ENCODE measurements around the gene FRMD4B. TPM values are rescaled to one million over a fixed set of nuclear protein-coding genes. Genes with fewer than 3 reads are reported as not detected.
A peak's percentile ranks its signal among the peaks of the same experiment; 100 is the strongest.

Gene FRMD4B
- polyA plus RNA-seq (ENCODE audit: insufficient read length), result 16.1 TPM

DNA sequence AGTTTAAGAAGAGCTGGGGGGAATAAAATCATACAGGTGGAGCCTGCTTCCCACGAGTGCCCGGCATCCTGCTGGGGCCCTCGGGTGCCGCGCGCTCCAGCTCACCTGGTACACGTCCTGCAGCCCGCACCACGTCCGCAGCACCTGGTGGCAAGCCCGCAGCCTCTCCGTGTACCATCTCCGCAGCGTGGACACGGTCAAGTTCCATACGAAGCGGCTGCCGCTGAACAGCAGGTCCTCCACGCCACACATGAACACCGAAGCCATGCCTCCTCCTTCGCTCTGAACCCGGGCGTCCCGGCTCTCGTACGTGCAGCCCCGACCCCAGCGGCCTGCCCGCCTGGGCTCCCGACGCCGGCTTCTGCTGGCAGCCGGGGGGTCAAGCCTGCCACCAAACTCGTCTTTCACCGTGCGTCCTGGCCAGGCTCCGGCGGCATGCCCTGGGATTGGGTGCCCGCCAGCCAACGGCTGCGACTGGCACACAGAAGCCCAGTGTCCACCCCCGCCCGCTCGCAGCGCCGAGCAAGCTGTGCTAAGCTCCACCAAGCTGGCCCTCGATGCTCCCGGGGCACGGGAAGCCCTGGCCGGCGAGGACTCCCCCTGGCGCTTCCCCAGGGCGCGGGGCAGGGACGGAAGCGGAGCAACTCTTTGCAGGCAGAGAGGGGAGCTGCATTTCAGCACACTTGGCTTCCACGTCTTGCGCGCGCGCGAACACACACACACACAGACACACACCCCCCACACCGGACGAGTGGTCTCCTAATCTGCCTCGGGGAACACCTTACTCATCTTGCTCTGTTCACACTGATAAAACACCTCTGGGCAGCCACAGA is at the start of gene FRMD4B:
Gene FRMD4B (minus strand): TSS at position 366 of the 833 bp plus-strand sequence. CDS start 99 bp downstream, at position 267.
- DNase-seq, result peak; percentile 62

DNA sequence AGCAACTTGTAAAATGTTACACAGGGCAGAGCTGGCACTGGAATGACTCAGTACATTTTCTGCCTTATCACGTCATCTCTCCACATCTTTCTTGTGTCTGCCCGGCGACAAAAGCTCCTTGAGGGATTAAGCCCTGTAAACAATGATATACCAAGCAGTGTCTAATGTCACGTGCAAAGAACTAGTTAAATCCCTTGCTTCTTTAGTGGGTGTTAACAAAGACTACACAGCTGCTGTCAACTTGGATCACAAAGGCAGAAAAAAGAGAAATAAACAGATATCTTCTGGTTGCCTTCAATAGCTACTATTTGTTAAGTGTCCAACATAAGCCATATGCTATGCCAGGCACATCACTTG is 48.1 kb upstream of the FRMD4B start:
- no peak for DNase-seq

DNA sequence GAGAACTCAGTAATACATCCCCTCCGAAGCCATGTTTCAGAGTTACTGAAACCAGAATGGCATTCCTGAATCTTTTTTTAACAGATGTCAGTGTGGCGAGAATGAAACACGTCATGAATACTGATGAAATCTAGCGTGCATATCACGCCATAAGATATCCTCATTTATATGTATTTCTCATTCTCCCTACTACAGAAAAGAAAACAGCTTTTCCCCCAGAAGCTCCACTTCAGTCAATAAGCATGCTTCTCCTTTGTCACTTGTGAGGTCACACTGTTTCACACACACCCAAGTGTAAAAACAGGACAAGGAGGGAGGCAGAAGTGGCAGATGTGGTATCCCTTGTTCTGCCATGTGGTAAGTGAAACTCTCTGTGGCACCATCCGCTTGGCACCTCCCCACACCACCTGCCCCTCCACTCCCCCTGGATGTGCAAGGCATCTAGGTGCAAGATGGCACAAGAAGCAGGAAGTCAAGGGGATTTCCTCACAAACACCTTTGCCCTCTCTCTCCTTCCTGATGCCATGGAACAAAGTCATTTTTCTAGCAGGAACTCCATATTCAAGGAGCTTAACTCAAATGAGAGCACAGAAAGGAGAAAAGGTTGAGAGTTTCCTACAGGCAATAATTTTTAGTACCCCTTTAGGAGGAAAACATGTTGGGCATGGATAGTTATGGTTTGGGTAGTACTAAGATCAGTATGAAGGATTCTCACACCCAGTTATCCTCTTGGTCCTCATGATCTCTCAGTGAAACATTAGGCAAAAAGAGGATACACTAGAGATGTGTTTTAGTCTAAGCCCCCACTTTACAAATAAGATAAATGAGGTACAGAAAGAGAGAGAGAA is 47.5 kb upstream of the FRMD4B start:
- no peak for DNase-seq

DNA sequence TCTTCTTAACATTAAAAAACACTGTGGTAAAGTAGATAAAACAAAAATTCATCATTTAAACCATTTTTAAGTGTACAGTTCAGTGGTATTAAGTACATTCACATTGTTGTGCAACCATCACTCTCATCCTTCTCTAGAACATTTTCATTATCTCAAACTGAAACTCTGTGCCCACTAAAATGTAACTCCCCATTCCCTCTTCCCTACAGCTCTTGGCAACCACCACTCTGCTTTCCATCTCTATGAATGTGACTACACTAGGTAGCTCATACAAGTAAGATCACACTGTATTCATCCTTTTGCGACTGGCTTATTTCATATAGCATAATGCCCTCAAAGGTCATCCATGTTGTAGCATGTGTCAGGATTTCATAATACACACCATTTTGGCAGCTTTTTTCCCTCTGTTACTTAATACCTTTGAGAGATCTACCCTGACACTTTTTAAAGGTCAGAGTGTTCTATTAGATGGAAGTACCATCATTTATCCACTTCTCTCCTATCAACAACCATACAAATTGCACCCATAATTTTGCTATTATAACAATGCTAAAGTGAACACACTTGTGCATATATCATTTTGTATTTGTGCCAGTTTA is 42.9 kb upstream of the FRMD4B start:
- DNase-seq, result no peak

DNA sequence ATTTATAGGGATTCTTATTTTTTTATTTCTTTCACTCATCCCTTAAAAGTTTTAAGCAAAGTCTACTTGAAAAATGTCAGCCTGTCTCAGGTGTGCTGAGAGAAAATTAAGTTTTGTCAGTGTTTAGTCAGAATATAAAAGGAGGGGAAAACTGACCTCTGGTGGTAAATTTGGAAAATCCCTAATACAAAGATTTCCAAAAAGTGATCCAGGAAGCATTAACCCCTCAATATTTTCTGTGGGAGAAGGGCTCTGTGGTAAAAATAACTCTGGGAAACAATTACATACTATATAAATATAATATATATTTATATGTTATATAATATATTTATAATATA is 41.0 kb upstream of the FRMD4B start:
- DNase-seq, result no peak

DNA sequence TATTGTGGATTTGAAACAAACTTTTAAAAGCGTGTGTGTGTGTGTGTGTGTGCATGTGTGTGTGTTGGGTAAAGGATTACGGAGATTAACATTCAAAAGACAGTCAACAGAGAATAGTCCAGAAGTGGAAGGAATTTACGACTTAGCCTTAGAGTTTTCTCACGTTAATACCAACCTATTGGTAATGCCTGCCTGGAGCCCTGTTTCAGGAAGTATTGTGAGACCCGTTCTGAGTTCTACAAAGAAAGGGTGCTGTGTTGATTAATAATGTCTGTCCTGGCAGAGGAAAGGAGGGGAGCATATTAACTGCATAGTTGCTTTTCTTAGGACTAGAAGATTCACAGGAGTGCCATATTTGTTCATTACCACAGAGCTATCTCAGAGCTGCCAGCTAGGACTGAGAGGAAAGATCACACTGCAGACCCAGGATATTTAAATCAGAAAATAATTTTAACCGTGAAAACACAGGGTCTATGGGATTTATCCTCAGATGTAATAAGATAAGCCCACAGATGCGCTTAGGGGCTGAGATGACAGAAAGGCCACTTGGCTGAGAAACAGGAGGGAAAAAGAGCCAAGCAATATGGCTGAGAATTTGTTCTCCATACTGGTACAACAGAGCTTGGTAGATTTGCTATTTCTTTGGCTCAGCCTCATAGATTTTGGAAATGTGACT is 40.5 kb upstream of the FRMD4B start:
- no peak for DNase-seq

DNA sequence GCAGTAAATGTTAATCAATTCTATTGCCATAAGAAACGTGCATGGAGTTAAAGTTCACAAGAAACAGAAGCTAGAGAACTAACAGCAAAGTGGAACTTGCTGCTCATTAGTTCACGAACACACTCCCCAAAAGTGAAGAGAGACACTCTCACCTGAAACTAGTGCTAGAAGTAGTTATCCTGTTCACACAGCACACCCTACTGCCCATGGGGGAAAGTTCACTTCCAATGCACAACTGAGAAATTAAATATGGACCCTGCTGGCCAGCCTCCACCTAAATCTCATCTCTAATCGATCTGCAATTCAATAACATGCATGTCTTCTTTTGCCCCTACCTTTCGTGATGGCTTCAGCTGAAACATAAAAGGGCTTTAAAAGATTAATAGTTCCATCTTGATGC is 39.4 kb upstream of the FRMD4B start:
- no peak for DNase-seq

DNA sequence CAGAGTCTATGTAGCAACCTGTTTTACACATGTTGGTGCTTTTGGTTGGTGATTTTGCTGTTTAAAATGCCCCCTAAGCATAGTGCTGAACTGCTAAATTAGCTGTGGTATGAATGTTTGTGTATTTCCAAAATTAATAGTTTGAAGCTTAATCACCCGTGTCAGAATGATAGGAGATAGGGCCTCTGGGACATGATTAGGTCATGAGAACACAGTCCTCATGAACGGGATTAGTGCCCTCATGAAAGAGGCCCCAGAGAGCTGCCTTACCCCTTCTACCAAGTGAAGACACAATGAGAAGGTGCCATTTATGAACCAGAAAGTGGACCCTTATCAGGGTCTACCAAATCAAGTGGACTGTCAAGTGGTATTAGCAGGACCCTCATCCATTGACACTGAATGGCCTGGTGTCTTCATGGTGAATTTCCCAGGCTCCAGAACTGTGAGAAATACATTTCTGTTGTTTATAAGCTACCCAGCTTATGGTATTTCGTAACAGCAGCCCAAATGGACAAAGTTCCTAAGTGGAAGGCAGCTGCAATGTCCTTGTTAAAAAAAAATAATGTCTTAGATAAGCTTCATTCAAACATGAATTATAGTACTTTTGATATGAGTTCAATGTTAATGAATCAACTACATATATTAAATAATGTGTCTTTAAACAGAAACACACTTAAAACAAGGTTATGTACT is 37.7 kb upstream of the FRMD4B start:
- no peak for DNase-seq

DNA sequence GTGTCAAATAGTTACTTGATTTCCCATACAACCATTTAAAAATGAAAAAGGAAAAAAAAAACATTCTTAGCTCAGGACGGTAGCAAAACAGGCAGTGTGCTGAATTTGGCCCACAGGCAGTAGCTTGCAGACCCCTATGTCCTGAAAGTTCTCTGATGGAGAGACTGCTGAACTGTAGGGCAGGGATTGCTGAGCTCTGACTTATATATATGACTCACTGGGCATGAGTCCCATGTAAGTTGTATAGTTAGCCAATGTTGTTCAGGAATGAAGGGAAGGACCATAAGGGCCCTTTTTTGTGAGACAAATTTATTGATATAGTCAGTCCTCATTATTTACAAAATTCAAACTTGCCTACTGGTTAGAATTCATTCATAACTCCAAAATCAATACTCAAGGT is 36.9 kb upstream of the FRMD4B start:
- DNase-seq, result no peak

DNA sequence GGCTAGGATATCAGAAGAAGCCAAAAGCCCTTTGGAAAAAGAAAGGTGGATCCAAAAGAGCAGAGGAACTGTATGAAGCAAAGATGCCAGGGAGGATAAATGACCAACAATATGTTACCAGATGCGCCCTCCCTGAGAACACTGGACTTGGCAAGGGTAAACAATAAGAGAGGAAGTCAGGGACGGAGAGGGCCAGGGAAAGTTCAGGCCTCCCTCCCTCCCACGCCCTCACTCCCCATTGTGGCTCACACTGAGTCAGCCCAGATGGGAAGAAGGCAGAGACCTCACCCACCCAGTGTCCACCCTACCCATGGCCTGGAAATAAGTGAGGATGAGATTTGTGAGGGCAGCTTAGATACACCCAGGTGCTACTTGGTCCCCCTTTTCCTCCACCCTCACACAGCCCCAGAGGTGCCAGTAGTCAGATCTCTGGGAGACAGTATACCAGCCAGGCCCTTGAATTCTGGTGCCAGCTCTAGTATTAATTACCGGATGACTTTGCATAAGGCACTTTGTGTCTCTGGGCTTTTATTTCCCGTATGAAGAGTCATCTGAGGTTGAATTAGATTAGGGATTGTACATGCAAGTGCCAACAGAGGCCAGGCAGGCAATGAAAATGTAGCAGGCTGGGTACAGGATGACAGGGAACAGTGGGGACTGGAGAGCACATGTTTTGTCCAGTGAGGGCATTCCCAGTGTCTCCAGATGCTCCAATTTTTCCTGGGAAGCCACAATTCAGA is 35.1 kb upstream of the FRMD4B start:
- no peak for DNase-seq

DNA sequence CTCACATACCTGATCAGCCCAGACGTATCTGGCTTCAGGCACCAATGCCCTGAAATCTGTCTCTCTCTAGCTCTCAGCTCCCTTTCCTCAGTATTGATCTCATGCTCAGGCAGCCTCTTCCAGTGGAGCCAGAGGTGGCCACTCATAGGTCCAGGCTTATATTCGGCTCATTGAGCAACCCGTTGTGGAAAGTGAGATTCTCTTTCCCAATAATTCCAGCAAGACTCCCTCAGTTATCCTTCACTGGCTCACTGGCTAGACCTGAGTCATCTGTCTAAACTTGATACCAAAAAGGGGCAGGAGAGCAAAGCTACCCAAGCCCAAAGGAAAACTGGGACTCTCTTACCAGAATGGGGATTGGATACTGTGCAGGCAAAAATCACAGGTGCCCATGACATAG is 33.4 kb upstream of the FRMD4B start:
- no peak for DNase-seq

DNA sequence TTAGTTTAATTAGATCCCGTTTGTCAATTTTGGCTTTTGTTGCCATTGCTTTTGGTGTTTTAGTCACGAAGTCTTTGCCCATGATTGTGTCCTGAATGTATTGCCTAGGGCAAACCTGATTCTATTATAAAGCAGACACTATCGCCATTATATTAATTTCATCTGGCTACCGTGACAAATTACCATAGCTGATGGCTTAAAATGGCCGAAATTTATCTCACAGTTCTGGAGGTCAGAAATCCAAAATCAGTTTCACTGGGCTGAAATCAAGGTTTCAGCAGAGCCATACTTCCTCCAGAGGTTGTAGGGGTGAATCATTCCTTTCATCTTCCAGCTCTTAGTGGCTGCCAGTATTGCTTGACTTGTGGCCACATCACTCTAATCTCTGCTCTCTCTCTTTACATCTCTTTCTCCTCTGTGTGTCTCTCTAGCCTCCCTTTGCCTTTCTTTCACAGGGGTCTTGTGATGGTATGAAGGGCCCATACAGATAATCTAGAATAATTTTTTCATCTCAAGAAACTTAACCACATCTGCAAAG is 31.7 kb upstream of the FRMD4B start:
- DNase-seq, result no peak

DNA sequence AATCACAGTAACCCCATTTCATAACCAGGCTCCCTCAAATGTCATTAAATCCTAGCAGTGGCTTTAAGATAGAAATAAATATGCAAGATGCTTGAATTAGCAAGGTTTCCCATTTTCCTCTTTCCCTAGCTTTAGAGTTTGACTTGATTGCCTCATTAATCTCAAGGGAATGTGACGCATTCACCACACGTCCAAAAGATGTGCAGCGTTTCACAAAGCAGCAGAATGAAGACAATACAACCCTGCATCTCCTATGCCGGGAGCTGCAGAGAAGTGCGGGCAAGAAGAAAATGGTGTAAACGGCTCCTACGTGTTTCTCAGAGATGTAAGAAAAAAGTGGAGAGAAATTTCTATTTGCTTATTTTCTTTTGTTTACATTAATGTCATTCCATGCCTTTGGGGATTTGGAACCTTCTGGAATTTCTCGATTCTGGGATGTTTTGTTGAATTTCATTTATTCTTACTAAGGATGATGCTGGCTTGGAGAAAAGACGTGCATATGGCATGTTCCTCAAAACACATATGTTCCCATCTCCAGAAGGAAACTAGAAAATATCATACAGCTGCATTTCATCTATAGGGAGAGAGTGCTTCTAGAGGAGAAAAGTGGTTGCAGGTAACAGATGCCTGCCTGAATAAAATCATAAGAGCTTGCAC is 27.8 kb upstream of the FRMD4B start:
- DNase-seq, result no peak

DNA sequence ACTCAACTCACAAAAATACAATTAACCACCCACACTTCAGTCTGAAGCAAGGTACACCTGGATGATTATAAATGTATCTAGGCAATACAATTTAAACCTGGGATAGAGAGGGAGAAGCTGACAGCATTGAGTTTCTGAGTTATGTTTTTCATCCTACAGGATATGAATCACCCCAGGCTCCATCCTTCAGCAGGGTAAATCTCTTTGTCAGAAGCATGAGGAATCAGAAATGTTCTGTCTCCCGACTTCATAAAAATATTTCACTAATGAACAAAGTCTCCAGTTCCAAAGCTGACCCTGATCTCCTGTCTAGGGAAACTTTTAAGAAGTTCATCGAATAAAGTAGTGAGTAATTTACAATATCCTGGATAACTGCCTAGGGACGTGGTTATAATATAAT is 25.5 kb upstream of the FRMD4B start:
- DNase-seq, result no peak

DNA sequence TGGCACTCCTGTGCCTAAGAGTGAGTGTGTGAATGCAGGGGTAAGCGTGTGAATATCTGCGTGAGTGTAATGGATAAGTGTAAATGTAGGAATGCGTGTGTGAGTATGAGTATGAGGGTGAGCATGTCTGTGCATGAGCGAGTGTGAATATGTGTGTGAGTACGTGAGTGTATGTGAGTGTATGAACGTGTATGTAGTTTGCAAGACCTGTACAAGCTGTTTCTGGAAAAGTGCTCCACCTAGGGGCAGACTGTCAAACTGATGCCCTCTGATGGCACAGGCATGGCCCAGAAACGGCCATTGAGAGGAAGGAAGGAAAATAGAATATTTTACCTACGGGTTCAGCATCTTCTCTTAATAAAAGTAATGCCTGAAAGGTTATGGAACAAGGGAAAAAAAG is 24.4 kb upstream of the FRMD4B start:
- peak; percentile 65 for DNase-seq

DNA sequence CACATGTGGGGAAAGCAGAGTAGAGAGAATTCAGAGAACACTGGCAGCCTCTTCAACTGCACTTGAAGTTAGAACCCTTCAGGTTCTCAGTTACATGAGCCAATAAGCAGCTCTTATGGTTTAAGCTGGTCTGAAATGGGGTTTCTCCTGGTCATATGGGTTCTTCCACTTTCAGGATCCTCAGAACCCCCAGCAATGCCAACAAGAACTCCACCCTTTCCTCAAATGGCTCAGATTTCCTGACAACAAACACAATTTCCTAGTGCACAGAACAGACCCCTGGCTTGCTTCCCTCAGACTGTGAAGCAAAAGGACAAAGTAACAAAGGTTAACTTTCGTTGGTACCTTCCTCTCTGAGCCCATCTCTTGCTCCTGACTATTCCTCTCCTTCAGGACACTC is 23.9 kb upstream of the FRMD4B start:
- no peak for DNase-seq

DNA sequence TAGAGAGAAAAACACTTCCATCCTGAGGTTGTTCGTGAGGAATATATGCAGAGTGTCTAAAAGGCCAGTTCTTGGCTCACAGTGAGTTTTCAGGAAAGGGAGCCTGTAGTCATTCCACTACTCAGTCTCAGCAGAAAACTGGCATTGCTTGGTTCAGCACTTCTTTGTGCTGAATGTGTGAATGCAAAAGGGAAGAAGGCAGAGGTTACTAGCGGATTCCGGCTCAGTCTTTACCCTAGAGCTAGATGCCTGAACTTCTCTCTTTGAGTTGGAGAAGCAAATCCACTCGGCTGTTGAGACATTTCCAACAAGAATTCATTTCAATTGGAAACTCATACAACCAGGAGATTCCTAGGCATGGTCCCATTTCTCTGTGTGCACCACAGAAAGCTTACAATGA is 23.1 kb upstream of the FRMD4B start:
- peak; percentile 29 for DNase-seq

DNA sequence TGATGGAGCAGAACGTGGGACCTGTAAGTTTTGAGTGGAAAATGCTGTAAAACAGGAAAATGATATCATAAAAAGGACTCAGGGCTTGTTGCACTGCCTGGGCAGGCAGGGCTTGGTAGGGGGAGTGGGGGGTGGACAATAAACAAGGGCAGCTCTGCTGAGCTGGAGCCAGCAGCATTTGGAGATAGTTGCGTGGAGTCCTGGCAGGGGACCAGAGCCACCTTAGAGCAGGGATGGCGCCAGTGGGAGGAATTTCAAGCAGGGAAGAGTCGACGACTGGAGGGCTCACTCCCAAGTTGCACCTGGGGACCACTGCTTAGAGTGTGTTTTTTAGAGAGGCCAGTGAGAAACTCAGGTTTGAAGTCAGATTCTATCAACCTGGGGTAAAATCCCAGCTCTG is 22.7 kb upstream of the FRMD4B start:
- DNase-seq, result no peak

DNA sequence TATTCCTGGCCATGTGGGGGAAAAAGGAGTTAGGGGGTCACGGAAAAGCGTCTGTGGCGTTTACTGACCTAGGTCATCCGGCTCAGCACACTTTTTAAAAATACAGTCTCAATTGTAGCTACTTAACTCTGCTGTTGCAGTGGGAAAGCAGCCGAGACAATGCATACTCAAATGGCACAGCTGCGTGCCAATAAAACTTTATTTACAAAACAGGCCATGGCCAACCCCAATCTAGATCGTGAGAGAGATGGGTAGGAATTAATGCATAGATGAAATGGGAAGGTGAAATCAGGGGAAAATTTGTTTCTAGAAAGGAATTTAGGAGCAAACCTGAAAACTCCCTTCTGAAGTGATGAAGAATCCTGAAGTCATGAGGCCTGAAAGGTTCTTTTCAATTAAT is 22.0 kb upstream of the FRMD4B start:
- no peak for DNase-seq

DNA sequence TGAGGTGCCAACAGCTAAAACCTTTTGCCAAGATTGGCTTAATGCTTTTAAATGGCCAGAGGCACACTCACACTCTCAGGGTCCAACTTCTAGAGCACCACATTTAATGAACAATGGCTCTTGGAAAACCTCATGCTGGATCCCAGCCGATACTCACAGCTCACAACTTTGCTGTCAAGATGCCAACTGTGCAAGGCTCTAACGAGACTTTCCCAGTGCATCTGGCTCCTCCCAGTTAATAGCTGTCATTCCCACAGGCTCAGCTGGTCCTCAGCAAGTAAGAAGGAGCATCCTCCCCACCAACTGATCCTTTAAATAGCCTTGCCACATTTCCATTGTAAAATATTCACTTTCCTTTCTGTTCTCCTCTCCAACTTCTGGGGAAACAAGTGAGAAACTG is 20.3 kb upstream of the FRMD4B start:
- no peak for DNase-seq

DNA sequence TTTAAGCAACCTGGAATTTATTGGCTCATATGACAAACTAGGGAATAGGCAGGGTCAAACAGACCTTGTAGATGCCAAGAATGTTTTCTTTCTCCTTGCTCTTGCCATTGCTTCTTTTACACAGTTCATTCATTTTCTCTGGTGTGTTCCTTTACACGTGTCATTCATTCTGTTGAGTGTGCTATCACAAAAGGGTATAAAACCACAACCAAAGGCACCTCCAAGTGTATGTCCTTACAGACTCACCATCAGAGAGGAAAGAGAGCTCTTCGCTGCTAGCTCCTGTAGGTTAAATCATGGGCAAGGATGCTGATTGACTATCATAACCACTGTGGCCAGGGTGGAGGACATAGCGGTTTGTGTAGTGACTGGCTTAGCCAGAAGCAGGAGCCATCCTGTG is 19.2 kb upstream of the FRMD4B start:
- no peak for DNase-seq
